ENCODE data around the gene ARHGEF40.
A peak's percentile ranks its signal among the peaks of the same experiment; 100 is the strongest.

The ARHGEF40 gene

DNA sequence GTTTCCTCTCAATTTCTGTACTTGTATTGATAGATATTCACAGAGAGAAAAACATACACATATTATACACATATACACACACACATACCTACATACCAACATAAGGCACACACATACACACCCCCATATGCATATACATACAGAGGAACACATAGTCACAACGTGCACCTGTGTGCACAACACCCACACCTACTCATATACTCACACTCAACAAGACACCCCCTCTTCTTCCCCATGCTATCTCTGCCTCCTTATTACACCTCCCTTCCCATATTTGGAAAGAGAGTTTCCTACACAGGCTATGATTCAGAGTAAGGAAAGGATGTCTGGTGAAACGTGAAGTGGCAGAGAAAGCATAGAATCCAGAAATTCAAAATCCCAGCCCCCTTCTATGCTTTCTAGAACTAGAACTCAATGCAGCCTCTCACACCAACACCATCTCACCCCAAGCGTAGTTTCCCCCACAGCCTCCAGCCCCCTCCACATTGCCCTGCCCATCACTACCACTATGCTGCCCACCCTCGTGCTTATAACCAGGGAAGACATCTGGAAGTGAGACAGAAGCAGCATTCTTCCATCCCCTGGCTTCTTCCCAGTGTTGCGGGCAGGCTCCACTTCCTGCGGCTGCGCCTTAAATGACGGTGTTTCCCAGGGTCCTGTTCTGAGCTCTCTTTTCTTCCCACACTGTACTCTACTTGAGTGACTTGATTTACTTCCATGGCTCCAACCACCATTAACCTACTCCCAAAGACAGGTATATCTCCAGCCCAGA is 10.1 kb upstream of the ARHGEF40 start:
- no peak for DNase-seq (ENCODE audit: low read depth in 2 of 2)

DNA sequence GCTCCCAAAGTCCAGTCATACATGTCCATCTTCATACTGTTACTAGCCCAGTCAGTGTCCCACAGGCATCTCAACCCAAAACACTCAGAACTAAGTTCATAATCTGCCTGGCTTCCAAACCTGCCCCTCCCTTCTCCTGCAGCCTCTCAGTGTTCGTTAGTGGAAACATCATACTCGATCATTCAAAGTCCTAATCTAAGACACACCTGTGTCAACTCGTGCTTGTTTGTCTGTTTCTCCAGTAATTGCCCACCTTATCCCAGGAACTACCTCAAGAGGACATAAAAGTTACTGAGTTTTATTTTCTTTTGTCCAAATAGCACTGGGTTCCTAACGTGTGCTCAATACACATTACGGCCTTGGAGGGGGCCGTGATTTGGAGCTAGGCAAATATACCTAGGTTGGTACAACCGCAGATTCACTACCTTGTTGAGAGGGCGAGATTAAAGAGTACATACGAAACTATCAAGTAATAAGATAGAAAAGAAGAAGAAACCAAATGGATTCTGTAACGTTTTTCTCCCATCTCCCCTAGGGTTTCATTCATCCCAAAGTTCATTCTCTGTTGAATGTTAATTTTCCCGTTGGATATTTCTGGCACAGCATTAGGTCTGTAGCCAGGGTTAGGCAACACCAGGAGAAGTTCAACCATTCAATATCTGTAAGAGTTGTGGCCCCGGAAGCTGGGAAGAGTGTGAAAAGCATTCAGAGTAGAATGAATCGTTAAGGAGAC is 9.3 kb upstream of the ARHGEF40 start:
- DNase-seq (ENCODE audit: low read depth in 2 of 2), result no peak

- no peak for DNase-seq (ENCODE audit: low read depth in 2 of 2)
Measured at GRCh38 chr14:21061347-21061668, 8.8 kb upstream of the ARHGEF40 start.

GRCh38 chr14:21063479-21063878 is 6.6 kb upstream of the ARHGEF40 start:
- no peak for DNase-seq (ENCODE audit: low read depth in 2 of 2)

DNA sequence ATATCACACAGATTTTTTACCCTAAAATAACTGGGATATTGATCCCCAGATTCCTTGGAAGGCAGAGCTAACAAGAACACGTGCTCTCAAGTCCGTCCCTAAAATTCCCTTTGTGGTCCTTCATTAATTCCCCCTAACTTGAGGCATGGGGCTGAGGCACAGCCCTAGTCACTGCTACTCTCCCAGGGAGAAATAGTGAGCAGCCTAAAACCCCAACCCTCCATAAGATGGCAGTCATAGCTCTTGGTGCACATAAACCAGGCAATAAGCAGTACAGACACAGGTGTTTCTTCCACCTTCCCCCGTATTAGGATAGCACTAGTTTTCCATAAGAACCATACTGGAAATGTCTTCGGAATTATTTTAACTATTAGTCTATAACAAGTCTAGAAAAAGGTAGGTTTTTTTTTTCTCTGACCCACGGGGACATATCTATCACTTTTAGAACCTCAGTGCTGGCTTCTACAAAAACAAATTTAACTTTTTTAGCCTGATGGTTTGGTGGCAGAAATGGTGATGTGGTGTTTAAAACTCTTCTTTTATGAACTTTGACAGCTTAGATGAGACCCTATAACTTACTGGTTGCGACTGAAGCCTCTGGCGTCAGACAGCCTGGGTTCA is 3.1 kb upstream of the ARHGEF40 start:
- DNase-seq (ENCODE audit: low read depth in 2 of 2), result no peak

- DNase-seq (ENCODE audit: low read depth in 2 of 2), result peak in 1 of 2 donors; percentile 18
Measured at GRCh38 chr14:21068521-21069387, 1.4 kb upstream of the ARHGEF40 start.

GRCh38 chr14:21069388-21070082 is 569 bp upstream of the ARHGEF40 start:
- DNase-seq (ENCODE audit: low read depth in 2 of 2), result no peak

DNA sequence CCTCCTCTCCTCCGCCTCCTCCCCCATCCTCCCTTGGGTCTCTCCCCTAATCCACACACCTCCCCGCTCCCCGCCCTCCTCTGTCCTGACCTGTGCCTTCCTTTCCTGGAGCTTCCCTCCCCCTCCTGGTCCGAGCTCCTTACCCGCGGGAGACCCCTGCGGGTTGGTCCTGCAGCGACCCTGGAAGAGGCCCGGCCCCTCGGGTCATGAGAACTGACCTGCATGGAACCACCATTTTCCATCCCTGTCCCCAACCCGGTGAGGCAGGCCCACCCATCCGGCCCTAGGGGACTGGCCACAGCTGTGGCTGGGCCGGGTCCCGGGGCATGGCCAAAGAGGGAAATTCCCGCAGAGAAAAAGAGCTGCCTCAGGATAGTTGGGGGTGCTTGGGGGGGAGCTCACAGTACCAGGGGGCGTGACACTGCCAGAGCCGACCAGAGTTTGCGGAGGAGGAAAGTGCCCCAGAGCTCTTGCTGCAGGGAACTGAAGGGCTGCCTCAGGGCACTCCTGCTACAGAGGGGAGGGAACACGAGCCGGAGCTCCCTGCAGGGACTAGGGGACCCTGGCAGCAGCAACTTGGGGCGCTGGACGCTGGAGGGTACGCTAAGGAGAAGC is 613 bp downstream of the ARHGEF40 start:
- DNase-seq (ENCODE audit: low read depth in 2 of 2), result no peak

GRCh38 chr14:21071225-21072030 is 1.3 kb downstream of the ARHGEF40 start:
- peak in 1 of 2 donors; percentile 14 for DNase-seq (ENCODE audit: low read depth in 2 of 2)

GRCh38 chr14:21072031-21072473 is 1.9 kb downstream of the ARHGEF40 start:
- DNase-seq (ENCODE audit: low read depth in 2 of 2), result no peak

DNA sequence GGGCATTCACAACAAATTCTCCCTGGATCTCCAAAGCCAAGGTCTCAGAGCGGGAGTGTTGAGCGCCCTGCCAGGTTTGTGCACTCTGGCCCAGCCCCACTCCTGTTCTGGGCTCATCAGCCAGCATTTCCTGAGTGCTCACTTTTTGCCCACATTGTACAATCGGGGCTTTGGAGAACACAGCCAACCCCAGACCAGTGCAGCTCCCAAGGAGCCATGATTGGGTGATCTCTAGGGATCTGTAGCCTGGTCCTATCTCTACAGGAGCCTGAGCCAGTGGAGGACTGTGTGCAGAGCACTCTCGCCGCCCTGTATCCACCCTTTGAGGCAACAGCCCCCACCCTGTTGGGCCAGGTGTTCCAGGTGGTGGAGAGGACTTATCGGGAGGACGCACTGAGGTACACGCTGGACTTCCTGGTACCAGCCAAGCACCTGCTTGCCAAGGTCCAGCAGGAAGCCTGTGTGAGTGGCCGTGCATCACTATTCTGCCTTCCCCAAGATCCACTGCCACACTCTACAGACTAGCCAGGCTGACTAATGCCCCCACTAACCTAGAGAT is 2.8 kb downstream of the ARHGEF40 start:
- no peak for DNase-seq (ENCODE audit: low read depth in 2 of 2)

- no peak for DNase-seq (ENCODE audit: low read depth in 2 of 2)
Measured at GRCh38 chr14:21073921-21074320, 3.8 kb downstream of the ARHGEF40 start.

- no peak for DNase-seq (ENCODE audit: low read depth in 2 of 2)
Measured at GRCh38 chr14:21074398-21075272, 4.5 kb downstream of the ARHGEF40 start.

- DNase-seq (ENCODE audit: low read depth in 2 of 2), result no peak
Measured at GRCh38 chr14:21075719-21076437, 5.8 kb downstream of the ARHGEF40 start.

DNA sequence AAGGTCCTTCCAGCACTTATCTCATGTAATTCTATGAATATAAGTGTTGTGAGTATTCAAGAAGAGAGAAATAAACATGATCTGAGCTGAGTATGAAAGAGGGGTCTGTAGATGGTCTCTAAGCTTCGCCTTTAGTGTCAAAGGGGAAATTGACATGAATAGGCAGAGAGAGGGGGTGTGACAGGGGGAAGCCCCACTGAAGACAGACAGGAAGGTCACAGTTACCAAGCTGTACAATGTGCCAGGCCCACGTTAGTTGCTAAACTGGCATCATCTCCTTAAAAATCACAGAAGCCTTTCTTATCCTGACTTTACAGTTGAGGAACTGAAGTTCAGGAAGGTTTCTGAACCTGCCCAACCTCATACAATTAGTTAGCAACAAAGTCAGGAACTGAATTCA is 7.6 kb downstream of the ARHGEF40 start:
- no peak for DNase-seq (ENCODE audit: low read depth in 2 of 2)

- no peak for DNase-seq (ENCODE audit: low read depth in 2 of 2)
Measured at GRCh38 chr14:21078287-21078686, 8.2 kb downstream of the ARHGEF40 start.

- DNase-seq (ENCODE audit: low read depth in 2 of 2), result no peak
Measured at GRCh38 chr14:21078726-21079125, 8.6 kb downstream of the ARHGEF40 start.
